Tongue (tissue), 2 donors: ENCODE data around the gene CDH18. TPM values are rescaled to one million over a fixed set of nuclear protein-coding genes. Genes with fewer than 3 reads are reported as not detected.
"Not testable (repeated sequence)": the region's sequence is repeated elsewhere in the genome, so short reads cannot be mapped to it uniquely, and the experiment has no call there.

ENCODE experiments used
- DNase-seq: peaks from one replicate; pipeline ENCODE4 v3.0.0-alpha.2; 2015
- total RNA-seq: library from RNA; depleted of rRNA; stranded (reverse); fragments of >200 nt; gene quantifications from one replicate; pipeline ENCODE4 v1.2.3, GENCODE V29; 2014

CDH18 gene
- total RNA-seq, 1 donor from 2014 or later: 0.62 TPM

GRCh38 chr5:19859020-19859419, 129.0 kb downstream of the CDH18 start:
- no peak for DNase-seq

- DNase-seq: peak; percentile 14
These were observed 132.1 kb downstream of the CDH18 start for GRCh38 chr5:19855931-19856330.

GRCh38 chr5:19855453-19855852, 132.5 kb downstream of the CDH18 start:
- peak; percentile 39 for DNase-seq

GRCh38 chr5:19855031-19855430, 133.0 kb downstream of the CDH18 start:
- DNase-seq: no peak

GRCh38 chr5:19853616-19854240, 134.3 kb downstream of the CDH18 start:
- DNase-seq: no peak

- no peak for DNase-seq
These were observed 150.3 kb downstream of the CDH18 start for GRCh38 chr5:19837536-19838174.

- no peak for DNase-seq
These were observed 152.6 kb downstream of the CDH18 start for GRCh38 chr5:19835442-19835841.

GRCh38 chr5:19812720-19813119, 175.3 kb downstream of the CDH18 start:
- not testable (repeated sequence) for DNase-seq

GRCh38 chr5:19806756-19807155, 181.2 kb downstream of the CDH18 start:
- no peak for DNase-seq

GRCh38 chr5:19802686-19803085, 185.3 kb downstream of the CDH18 start:
- DNase-seq: no peak

- no peak for DNase-seq
These were observed 192.8 kb downstream of the CDH18 start for GRCh38 chr5:19795218-19795617.

- no peak for DNase-seq
These were observed 197.1 kb downstream of the CDH18 start for GRCh38 chr5:19790829-19791466.

GRCh38 chr5:19782566-19782965, 205.4 kb downstream of the CDH18 start:
- peak; percentile 21 for DNase-seq

GRCh38 chr5:19777363-19777762, 210.6 kb downstream of the CDH18 start:
- no peak for DNase-seq

GRCh38 chr5:19776886-19777285, 211.1 kb downstream of the CDH18 start:
- DNase-seq: not testable (repeated sequence)

- DNase-seq: no peak
These were observed 216.7 kb downstream of the CDH18 start for GRCh38 chr5:19771174-19771835.

GRCh38 chr5:19770396-19770795, 217.6 kb downstream of the CDH18 start:
- DNase-seq: peak; percentile 31

GRCh38 chr5:19767987-19768386, 220.0 kb downstream of the CDH18 start:
- no peak for DNase-seq

GRCh38 chr5:19753579-19753978, 234.4 kb downstream of the CDH18 start:
- DNase-seq: no peak

GRCh38 chr5:19751326-19751725, 236.7 kb downstream of the CDH18 start:
- DNase-seq: no peak

GRCh38 chr5:19745247-19745646, 242.8 kb downstream of the CDH18 start:
- no peak for DNase-seq

- peak; percentile 88 for DNase-seq
These were observed 248.3 kb downstream of the CDH18 start for GRCh38 chr5:19739671-19740070.

GRCh38 chr5:19734776-19735175, 253.2 kb downstream of the CDH18 start:
- no peak for DNase-seq
